K562 (cell line): ENCODE measurements around the gene ULK3. TPM values are rescaled to one million over a fixed set of nuclear protein-coding genes. Genes with fewer than 3 reads are reported as not detected.

Source experiments
- polyA plus RNA-seq, 8 experiments: library from polyadenylated mRNA; depleted of rRNA in 4 of 8; stranded (reverse) in 5 of 8; unstranded in 3 of 8; fragments of >200 nt; fragmentation: Nextera tagmentation in 2 of 8; fragmentation: Illumina TruSeq in 1 of 8; extraction: Ambion mirVana in 2 of 8; extraction: Trizol in 1 of 8; gene quantifications; 2 replicates each; pipeline versions ENCODE4 v1.2.1 to v1.2.3, GENCODE V29; 2011 to 2014; ENCODE audit warnings: inconsistent platforms in 1 of 8, missing spikeins in 1 of 8
- total RNA-seq, 7 experiments: library from RNA; depleted of rRNA in 6 of 7; stranded (reverse); fragments of >200 nt in 6 of 7; fragmentation: Illumina TruSeq in 2 of 7; extraction: Trizol in 2 of 7; gene quantifications; 2 replicates each; pipeline versions ENCODE4 v1.2.1 to v1.2.3, GENCODE V29; 2011 to 2021; ENCODE audit warnings: low replicate concordance in 1 of 7
- TF ChIP-seq, protein P1 (sequence below), 2 experiments: fragments of 450-650 bp; formaldehyde crosslinking in 1 of 2; IDR thresholded peaks; 2 replicates each; pipeline versions ENCODE4 v1.4.0 to v1.6.1; 2014 to 2020; ENCODE audit warnings: mild to moderate bottlenecking in 2 of 2, borderline replicate concordance in 1 of 2, low read depth in 1 of 2

Gene ULK3
- total and polyA plus RNA-seq, 9 of the 15 experiments (the other 6 are each of a cell fraction or from before 2014, with no cell fraction given), result 0.68 to 68.0 (median 34.9) TPM

DNA sequence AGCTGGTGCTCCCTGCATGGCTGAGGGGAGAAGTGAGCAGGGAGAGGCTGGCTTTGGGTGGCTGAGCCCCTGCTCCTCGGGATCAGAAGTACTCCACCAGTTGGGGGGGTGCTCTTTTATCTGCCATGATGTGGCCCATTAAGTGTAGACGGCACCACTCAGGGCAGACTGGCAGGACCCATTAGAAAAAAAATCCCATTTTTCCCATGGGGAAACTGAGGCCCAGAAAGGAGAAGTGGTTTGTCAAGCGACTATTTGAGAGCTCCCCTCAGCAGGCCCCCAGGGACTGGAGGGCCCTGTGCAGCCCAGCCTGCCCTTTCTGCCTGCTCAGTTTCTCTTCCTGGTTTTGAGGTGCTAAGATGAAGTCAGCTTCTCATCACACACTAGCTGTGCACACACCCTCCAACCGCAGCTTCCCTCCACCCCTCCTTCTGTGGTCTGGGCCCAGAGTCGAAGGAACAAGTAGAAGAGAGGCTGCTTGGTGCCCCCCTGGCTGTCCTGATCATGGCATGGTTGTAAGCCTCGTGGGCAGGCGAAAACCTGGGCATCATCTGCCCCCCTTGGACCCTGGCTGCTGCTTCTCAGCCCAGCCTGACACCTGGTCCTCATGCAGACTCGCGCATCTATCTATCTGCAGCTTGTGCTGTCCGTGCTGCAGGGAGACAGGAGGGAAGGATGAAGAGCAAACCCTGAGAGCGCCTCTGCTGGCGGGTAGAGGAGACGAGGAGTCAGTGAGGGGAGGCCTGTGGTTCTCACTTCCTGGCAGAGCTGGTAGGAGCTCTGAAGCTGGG lies 55.5 kb downstream of the ULK3 start (continued):
- TF ChIP-seq, protein P1, sequence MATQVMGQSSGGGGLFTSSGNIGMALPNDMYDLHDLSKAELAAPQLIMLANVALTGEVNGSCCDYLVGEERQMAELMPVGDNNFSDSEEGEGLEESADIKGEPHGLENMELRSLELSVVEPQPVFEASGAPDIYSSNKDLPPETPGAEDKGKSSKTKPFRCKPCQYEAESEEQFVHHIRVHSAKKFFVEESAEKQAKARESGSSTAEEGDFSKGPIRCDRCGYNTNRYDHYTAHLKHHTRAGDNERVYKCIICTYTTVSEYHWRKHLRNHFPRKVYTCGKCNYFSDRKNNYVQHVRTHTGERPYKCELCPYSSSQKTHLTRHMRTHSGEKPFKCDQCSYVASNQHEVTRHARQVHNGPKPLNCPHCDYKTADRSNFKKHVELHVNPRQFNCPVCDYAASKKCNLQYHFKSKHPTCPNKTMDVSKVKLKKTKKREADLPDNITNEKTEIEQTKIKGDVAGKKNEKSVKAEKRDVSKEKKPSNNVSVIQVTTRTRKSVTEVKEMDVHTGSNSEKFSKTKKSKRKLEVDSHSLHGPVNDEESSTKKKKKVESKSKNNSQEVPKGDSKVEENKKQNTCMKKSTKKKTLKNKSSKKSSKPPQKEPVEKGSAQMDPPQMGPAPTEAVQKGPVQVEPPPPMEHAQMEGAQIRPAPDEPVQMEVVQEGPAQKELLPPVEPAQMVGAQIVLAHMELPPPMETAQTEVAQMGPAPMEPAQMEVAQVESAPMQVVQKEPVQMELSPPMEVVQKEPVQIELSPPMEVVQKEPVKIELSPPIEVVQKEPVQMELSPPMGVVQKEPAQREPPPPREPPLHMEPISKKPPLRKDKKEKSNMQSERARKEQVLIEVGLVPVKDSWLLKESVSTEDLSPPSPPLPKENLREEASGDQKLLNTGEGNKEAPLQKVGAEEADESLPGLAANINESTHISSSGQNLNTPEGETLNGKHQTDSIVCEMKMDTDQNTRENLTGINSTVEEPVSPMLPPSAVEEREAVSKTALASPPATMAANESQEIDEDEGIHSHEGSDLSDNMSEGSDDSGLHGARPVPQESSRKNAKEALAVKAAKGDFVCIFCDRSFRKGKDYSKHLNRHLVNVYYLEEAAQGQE (IDR thresholded peaks at IDR 0.05; ENCODE audit: borderline replicate concordance), result no peak
- TF ChIP-seq, protein P1 (CRISPR knock-in tag; IDR thresholded peaks at IDR 0.05; ENCODE audit: low read depth), result no peak
- TF ChIP-seq, all 486 proteins: peak for 22
